HepG2 (cell line): ENCODE data around the gene DUS1L. TPM values are rescaled to one million over a fixed set of nuclear protein-coding genes. Genes with fewer than 3 reads are reported as not detected.

Experiments
- ATF7 ChIP-seq, 2 experiments: fragments of 450-650 bp in 1 of 2; sonication (generic) in 1 of 2; formaldehyde crosslinking in 1 of 2; IDR thresholded peaks; 2 replicates each; pipeline versions ENCODE4 v1.4.0 to v1.6.1; 2016 to 2020; ENCODE audit warnings: antibody characterized with exemption in 1 of 2, mild to moderate bottlenecking in 1 of 2, missing genetic modification reagents in 1 of 2
- FOXK1 ChIP-seq: sonication (generic); formaldehyde crosslinking; IDR thresholded peaks from 2 replicates; pipeline ENCODE4 v1.4.0; 2020; ENCODE audit warnings: low read depth, missing genetic modification reagents, borderline replicate concordance
- JUN ChIP-seq: sonication (generic); formaldehyde crosslinking; IDR thresholded peaks from 2 replicates; pipeline ENCODE4 v1.4.0; 2020; ENCODE audit warnings: mild to moderate bottlenecking, missing genetic modification reagents
- KAT8 ChIP-seq: IDR thresholded peaks from 2 replicates; pipeline ENCODE4 v1.6.1; 2016; ENCODE audit warnings: missing genetic modification reagents, missing compliant biosample characterization
- MIER3 ChIP-seq: IDR thresholded peaks from 2 replicates; pipeline ENCODE4 v1.6.1; 2016; ENCODE audit warnings: missing compliant biosample characterization, borderline replicate concordance
- MYNN ChIP-seq: sonication (generic); formaldehyde crosslinking; IDR thresholded peaks from 2 replicates; pipeline ENCODE4 v1.4.0; 2020; ENCODE audit warnings: mild to moderate bottlenecking, low read depth, missing genetic modification reagents
- TAF1 ChIP-seq: sonication (generic); formaldehyde crosslinking; IDR thresholded peaks from 2 replicates; pipeline ENCODE4 v1.4.0; 2020; ENCODE audit warnings: missing genetic modification reagents
- TOPORS ChIP-seq: sonication (generic); formaldehyde crosslinking; IDR thresholded peaks from 2 replicates; pipeline ENCODE4 v1.8.0; 2023; ENCODE audit warnings: mild to moderate bottlenecking, missing genetic modification reagents
- WIZ ChIP-seq: sonication (generic); formaldehyde crosslinking; IDR thresholded peaks from 2 replicates; pipeline ENCODE4 v1.5.1; 2020; ENCODE audit warnings: mild to moderate bottlenecking, missing genetic modification reagents
- ZNF251 ChIP-seq: sonication (generic); formaldehyde crosslinking; IDR thresholded peaks from 2 replicates; pipeline ENCODE4 v1.9.0; 2021; ENCODE audit warnings: mild to moderate bottlenecking, missing genetic modification reagents
- ZNF317 ChIP-seq: sonication (generic); formaldehyde crosslinking; IDR thresholded peaks from 2 replicates; pipeline ENCODE4 v1.5.0; 2020; ENCODE audit warnings: mild to moderate bottlenecking, missing genetic modification reagents
- ZNF335 ChIP-seq: sonication (generic); formaldehyde crosslinking; IDR thresholded peaks from 2 replicates; pipeline ENCODE4 v1.4.0; 2020; ENCODE audit warnings: missing genetic modification reagents
- ZNF430 ChIP-seq: sonication (generic); formaldehyde crosslinking; IDR thresholded peaks from 2 replicates; pipeline ENCODE4 v1.9.0; 2021; ENCODE audit warnings: mild to moderate bottlenecking, missing genetic modification reagents
- ZNF562 ChIP-seq: sonication (generic); formaldehyde crosslinking; IDR thresholded peaks from 2 replicates; pipeline ENCODE4 v1.8.0; 2022; ENCODE audit warnings: missing genetic modification reagents, borderline replicate concordance
- ZNF761 ChIP-seq: sonication (generic); formaldehyde crosslinking; conservative IDR thresholded peaks from 2 replicates; pipeline ENCODE4 v1.4.0; 2020; ENCODE audit warnings: mild to moderate bottlenecking, missing genetic modification reagents
- ZNF841 ChIP-seq: sonication (generic); formaldehyde crosslinking; IDR thresholded peaks from 2 replicates; pipeline ENCODE4 v1.8.1; 2023; ENCODE audit warnings: missing genetic modification reagents, borderline replicate concordance
- ZNF878 ChIP-seq: sonication (generic); formaldehyde crosslinking; IDR thresholded peaks from 2 replicates; pipeline ENCODE4 v1.8.1; 2023; ENCODE audit warnings: mild to moderate bottlenecking, missing genetic modification reagents, moderate library complexity
- ZSCAN9 ChIP-seq: IDR thresholded peaks from 2 replicates; pipeline ENCODE4 v1.6.1; 2016; ENCODE audit warnings: borderline replicate concordance
- polyA plus RNA-seq, 8 experiments: library from polyadenylated mRNA; depleted of rRNA in 3 of 8; stranded (reverse) in 7 of 8; unstranded in 1 of 8; fragments of >200 nt; fragmentation: Illumina TruSeq in 4 of 8; extraction: Trizol in 4 of 8; gene quantifications; 2 replicates each; pipeline versions ENCODE4 v1.2.1 to v1.2.3, GENCODE V29; 2011 to 2016; ENCODE audit warnings: low read depth in 4 of 8, missing spikeins in 1 of 8, mixed read lengths in 1 of 8; ENCODE audit not compliant: insufficient read depth in 1 of 8
- total RNA-seq, 5 experiments: library from RNA; depleted of rRNA; stranded (reverse); fragments of >200 nt; fragmentation: Illumina TruSeq; extraction: Trizol; gene quantifications; 2 replicates each; pipeline ENCODE4 v1.2.3, GENCODE V29; 2016; ENCODE audit warnings: low read depth in 1 of 5
- TF ChIP-seq, protein P1 (sequence below): sonication (generic); formaldehyde crosslinking; IDR thresholded peaks from 2 replicates; pipeline ENCODE4 v1.4.0; 2020; ENCODE audit warnings: missing genetic modification reagents
- TF ChIP-seq, protein P2 (sequence below): sonication (generic); formaldehyde crosslinking; IDR thresholded peaks from 2 replicates; pipeline ENCODE4 v1.8.1; 2023; ENCODE audit warnings: mild to moderate bottlenecking, moderate library complexity, missing genetic modification reagents
- TF ChIP-seq, protein P3 (sequence below): sonication (generic); formaldehyde crosslinking; conservative IDR thresholded peaks from 2 replicates; pipeline ENCODE4 v1.4.0; 2020; ENCODE audit warnings: mild to moderate bottlenecking, missing genetic modification reagents, moderate library complexity

DUS1L gene
- total and polyA plus RNA-seq, 2 of the 13 experiments (the other 11 are each of a cell fraction or from before 2014, with no cell fraction given): 81.0 to 109 TPM

DNA sequence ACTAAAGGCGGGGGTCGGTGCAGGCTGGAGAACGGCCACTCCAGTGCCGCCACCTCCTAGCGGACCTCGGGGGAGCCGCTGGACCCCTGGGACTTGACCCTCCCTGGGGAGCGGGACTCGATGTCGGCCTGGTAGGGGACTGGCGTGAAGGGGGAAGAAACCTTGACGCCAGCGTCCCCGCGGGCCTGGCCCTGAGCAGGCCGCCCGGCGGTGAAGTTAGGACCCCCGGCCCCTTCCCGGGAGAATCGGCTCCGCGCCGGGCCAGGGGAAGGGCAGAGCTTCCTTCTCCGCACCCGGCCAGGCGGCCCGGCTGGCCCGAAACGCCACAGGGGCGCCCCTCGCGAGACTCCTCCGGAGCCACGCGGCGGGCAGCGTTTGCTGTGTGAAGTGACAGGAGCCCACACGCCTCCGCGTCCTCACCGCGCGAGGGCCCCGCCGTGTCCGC lies 389 bp downstream of the DUS1L start (continued):
- TF ChIP-seq, protein P1, sequence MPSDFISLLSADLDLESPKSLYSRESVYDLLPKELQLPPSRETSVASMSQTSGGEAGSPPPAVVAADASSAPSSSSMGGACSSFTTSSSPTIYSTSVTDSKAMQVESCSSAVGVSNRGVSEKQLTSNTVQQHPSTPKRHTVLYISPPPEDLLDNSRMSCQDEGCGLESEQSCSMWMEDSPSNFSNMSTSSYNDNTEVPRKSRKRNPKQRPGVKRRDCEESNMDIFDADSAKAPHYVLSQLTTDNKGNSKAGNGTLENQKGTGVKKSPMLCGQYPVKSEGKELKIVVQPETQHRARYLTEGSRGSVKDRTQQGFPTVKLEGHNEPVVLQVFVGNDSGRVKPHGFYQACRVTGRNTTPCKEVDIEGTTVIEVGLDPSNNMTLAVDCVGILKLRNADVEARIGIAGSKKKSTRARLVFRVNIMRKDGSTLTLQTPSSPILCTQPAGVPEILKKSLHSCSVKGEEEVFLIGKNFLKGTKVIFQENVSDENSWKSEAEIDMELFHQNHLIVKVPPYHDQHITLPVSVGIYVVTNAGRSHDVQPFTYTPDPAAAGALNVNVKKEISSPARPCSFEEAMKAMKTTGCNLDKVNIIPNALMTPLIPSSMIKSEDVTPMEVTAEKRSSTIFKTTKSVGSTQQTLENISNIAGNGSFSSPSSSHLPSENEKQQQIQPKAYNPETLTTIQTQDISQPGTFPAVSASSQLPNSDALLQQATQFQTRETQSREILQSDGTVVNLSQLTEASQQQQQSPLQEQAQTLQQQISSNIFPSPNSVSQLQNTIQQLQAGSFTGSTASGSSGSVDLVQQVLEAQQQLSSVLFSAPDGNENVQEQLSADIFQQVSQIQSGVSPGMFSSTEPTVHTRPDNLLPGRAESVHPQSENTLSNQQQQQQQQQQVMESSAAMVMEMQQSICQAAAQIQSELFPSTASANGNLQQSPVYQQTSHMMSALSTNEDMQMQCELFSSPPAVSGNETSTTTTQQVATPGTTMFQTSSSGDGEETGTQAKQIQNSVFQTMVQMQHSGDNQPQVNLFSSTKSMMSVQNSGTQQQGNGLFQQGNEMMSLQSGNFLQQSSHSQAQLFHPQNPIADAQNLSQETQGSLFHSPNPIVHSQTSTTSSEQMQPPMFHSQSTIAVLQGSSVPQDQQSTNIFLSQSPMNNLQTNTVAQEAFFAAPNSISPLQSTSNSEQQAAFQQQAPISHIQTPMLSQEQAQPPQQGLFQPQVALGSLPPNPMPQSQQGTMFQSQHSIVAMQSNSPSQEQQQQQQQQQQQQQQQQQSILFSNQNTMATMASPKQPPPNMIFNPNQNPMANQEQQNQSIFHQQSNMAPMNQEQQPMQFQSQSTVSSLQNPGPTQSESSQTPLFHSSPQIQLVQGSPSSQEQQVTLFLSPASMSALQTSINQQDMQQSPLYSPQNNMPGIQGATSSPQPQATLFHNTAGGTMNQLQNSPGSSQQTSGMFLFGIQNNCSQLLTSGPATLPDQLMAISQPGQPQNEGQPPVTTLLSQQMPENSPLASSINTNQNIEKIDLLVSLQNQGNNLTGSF (CRISPR knock-in tag): 0 out of 2 replicates have a peak, but pooled peaks have one; percentile 17
- TF ChIP-seq ZNF841 (CRISPR knock-in tag): no peak
- TF ChIP-seq TAF1 (CRISPR knock-in tag): no peak
- TF ChIP-seq ATF7 (IDR thresholded peaks at IDR 0.05): no peak
- no peak for TF ChIP-seq ATF7 (CRISPR knock-in tag; IDR thresholded peaks at IDR 0.05)
- TF ChIP-seq KAT8 (CRISPR knock-in tag): no peak
- TF ChIP-seq ZNF251 (CRISPR knock-in tag): no peak
- TF ChIP-seq MYNN: no peak
- TF ChIP-seq, protein P2, sequence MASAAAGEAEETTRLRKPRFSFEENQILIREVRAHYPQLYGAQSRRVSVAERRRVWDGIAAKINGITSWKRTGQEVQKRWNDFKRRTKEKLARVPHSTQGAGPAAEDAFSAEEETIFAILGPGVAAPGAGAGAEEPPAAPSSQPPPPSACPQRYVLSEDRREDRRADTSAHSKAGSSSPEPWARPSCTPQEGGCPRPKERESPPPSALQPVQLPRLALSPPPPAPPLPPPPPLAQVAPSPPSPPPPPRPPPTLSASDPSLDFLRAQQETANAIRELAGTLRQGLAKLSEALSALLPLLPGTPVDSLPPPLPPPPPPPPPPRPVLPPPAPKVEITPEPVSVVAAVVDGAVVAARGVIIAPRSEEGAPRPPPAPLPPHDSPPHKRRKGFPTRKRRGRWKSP (CRISPR knock-in tag): no peak
- TF ChIP-seq JUN (CRISPR knock-in tag): no peak
- no peak for TF ChIP-seq ZNF317 (CRISPR knock-in tag)
- TF ChIP-seq ZNF430: peak; percentile 63; the same call in 1 of the 2 replicates
- no peak for TF ChIP-seq MIER3 (CRISPR knock-in tag)
- TF ChIP-seq ZSCAN9 (CRISPR knock-in tag): no peak
- TF ChIP-seq WIZ: no peak
- TF ChIP-seq ZNF878 (CRISPR knock-in tag): no peak
- no peak for TF ChIP-seq ZNF335 (CRISPR knock-in tag)
- TF ChIP-seq, protein P3, sequence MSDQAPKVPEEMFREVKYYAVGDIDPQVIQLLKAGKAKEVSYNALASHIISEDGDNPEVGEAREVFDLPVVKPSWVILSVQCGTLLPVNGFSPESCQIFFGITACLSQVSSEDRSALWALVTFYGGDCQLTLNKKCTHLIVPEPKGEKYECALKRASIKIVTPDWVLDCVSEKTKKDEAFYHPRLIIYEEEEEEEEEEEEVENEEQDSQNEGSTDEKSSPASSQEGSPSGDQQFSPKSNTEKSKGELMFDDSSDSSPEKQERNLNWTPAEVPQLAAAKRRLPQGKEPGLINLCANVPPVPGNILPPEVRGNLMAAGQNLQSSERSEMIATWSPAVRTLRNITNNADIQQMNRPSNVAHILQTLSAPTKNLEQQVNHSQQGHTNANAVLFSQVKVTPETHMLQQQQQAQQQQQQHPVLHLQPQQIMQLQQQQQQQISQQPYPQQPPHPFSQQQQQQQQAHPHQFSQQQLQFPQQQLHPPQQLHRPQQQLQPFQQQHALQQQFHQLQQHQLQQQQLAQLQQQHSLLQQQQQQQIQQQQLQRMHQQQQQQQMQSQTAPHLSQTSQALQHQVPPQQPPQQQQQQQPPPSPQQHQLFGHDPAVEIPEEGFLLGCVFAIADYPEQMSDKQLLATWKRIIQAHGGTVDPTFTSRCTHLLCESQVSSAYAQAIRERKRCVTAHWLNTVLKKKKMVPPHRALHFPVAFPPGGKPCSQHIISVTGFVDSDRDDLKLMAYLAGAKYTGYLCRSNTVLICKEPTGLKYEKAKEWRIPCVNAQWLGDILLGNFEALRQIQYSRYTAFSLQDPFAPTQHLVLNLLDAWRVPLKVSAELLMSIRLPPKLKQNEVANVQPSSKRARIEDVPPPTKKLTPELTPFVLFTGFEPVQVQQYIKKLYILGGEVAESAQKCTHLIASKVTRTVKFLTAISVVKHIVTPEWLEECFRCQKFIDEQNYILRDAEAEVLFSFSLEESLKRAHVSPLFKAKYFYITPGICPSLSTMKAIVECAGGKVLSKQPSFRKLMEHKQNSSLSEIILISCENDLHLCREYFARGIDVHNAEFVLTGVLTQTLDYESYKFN (CRISPR knock-in tag): no peak
- TF ChIP-seq FOXK1: no peak
- TF ChIP-seq ZNF761 (CRISPR knock-in tag): 0 out of 2 replicates have a peak, but pooled peaks have one; percentile 9
- TF ChIP-seq ZNF562 (CRISPR knock-in tag): no peak
- TF ChIP-seq TOPORS (CRISPR knock-in tag): no peak
